Measurements from ENCODE around the gene ZNF785. TPM values are rescaled to one million over a fixed set of nuclear protein-coding genes. Genes with fewer than 3 reads are reported as not detected.
A peak's percentile ranks its signal among the peaks of the same experiment; 100 is the strongest.

The ZNF785 gene
- total RNA-seq, 2 experiments from 2014 or later = 9.2 to 10.8 TPM

- intact Hi-C loops (cut with DNase I, micrococcal nuclease) = loop anchor here in 1 of 2 experiments (5.0 kb wide), 2 partner anchors 91 to 94 kb away; partner anchors contain the start of genes FBRS and ITGAL
- Mint-ChIP-seq H3K27ac (peak overlapping the region; percentile 93), H3K4me1 (peaks cover 42% of the 10 kb centered on the region), H3K9me3 (ENCODE audit: low read depth) (no peaks in the 10 kb centered on the region), H3K36me3 (ENCODE audit: low read depth) (no peaks in the 10 kb centered on the region), H3K4me3 (no peak overlapping the region), H3K27me3 (no peaks in the 10 kb centered on the region)
- ChIA-PET POLR2A (interaction anchor here (0.6 to 0.7 kb wide), 2 partner anchors 8 to 29 kb away, joined by 5 read pairs; no protein-coding TSS in a partner anchor), CTCF (interaction anchor here (0.6 to 2.2 kb wide), 5 partner anchors 17 to 136 kb away, joined by 3 to 9 read pairs (median 5); partner anchors contain the start of genes DCTPP1, ZNF689 and ZNF747)
- no peak for ATAC-seq
- no peak for DNase-seq
These were observed 19.5 kb downstream of the ZNF785 start for GRCh38 chr16:30565984-30566383.

DNA sequence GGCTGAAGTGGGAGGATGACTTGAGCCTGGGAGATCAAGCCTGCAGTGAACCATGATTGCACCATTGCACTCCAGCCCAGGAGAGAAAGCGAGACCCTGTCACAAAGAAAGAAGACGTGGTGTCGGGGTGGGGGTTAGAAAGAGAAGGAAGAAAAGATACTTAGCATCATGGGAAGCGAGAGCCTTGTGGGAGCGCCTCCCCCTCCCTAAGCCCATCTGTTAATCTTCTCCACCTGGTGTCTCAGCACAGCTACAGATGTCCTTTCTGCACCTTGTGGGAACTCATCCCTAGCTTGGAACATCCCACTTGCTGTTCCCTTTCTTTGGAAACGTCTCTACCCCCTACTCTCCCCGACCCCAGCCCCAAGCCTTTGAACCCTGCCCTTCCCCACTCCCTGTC is 20.0 kb downstream of the ZNF785 start:
- no peak overlapping the region for H3K27ac Mint-ChIP-seq

GRCh38 chr16:30562021-30562420 is 23.5 kb downstream of the ZNF785 start:
- no peak for DNase-seq
- Mint-ChIP-seq H3K4me1 (peaks cover 30% of the 10 kb centered on the region), H3K9me3 (ENCODE audit: low read depth) (no peaks in the 10 kb centered on the region), H3K36me3 (ENCODE audit: low read depth) (no peaks in the 10 kb centered on the region), H3K27me3 (no peaks in the 10 kb centered on the region), H3K4me3 (peak overlapping the region; percentile 75), H3K27ac (no peak overlapping the region)
- intact Hi-C loops (cut with DNase I, micrococcal nuclease) = no loop called here
- ATAC-seq = no peak
- POLR2A ChIA-PET = interaction anchor here (1.2 kb wide), 1 partner anchor 132 kb away, joined by 4 read pairs; the partner anchor contains the start of gene DCTPP1
- CTCF ChIA-PET = interaction anchor here (0.6 to 1.0 kb wide), 6 partner anchors 26 to 380 kb away, joined by 3 to 6 read pairs (median 3); no protein-coding TSS in a partner anchor

More for the DNA sequence above, 20.0 kb downstream of the ZNF785 start:
- no peaks in the 10 kb centered on the region for H3K9me3 Mint-ChIP-seq (ENCODE audit: low read depth)
- CTCF ChIA-PET = interaction anchor here (0.6 to 2.2 kb wide), 6 partner anchors 18 to 136 kb away, joined by 3 to 9 read pairs (median 4); partner anchors contain the start of genes DCTPP1, ZNF689 and ZNF747
- peaks cover 41% of the 10 kb centered on the region for H3K4me1 Mint-ChIP-seq
- intact Hi-C loops (cut with DNase I, micrococcal nuclease) = loop anchor here in 1 of 2 experiments (5.0 kb wide), 2 partner anchors 92 to 93 kb away; partner anchors contain the start of genes FBRS and ITGAL
- POLR2A ChIA-PET = interaction anchor here (0.6 to 0.7 kb wide), 3 partner anchors 8 to 474 kb away, joined by 3 to 5 read pairs (median 5); partner anchors contain the start of gene TBX6
- H3K27me3 Mint-ChIP-seq = no peaks in the 10 kb centered on the region
- no peak for ATAC-seq
- no peak for DNase-seq
- H3K36me3 Mint-ChIP-seq (ENCODE audit: low read depth) = no peaks in the 10 kb centered on the region
- H3K4me3 Mint-ChIP-seq = no peak overlapping the region

GRCh38 chr16:30561089-30561816 is 24.2 kb downstream of the ZNF785 start:
- H3K27ac Mint-ChIP-seq = peak overlapping the region; percentile 83
- ATAC-seq (no peak), DNase-seq (peak; percentile 46)
- intact Hi-C loops (cut with DNase I, micrococcal nuclease) = no loop called here
- peaks cover 2% of the 10 kb centered on the region for H3K36me3 Mint-ChIP-seq (ENCODE audit: low read depth)
- ChIA-PET CTCF (interaction anchor here (0.6 to 1.0 kb wide), 4 partner anchors 25 to 132 kb away, joined by 3 to 6 read pairs (median 3); no protein-coding TSS in a partner anchor), POLR2A (interaction anchor here (1.2 to 1.3 kb wide), 2 partner anchors 26 to 131 kb away, joined by 4 to 6 read pairs; partner anchors contain the start of gene DCTPP1)
- peaks cover 26% of the 10 kb centered on the region for H3K4me1 Mint-ChIP-seq
- H3K9me3 Mint-ChIP-seq (ENCODE audit: low read depth) = no peaks in the 10 kb centered on the region
- H3K4me3 Mint-ChIP-seq = peak overlapping the region; percentile 75
- no peaks in the 10 kb centered on the region for H3K27me3 Mint-ChIP-seq

DNA sequence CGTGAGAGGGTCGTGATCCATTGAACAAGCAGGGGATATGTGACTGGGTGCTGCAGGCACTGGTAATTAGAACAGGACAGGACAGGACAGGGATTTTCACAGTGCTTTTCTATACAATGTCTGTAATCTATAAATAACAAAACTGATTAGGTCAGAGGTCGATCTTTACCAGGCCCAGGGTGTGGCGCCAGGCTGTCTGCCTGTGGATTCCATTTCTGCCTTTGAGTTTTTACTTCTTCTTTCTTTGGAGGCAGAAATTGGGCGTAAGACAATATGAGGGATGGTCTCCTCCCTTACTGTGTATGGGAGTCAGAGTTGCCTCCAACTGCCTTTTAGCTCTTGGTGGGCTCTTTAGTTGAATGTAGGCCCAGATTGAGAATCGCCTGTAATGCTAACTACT is 25.8 kb downstream of the ZNF785 start:
- H3K36me3 Mint-ChIP-seq (ENCODE audit: low read depth) = peaks cover 11% of the 10 kb centered on the region
- H3K9me3 Mint-ChIP-seq (ENCODE audit: low read depth) = no peaks in the 10 kb centered on the region
- no peaks in the 10 kb centered on the region for H3K27me3 Mint-ChIP-seq
- no peak for ATAC-seq
- DNase-seq = no peak
- H3K4me3 Mint-ChIP-seq = no peak overlapping the region
- POLR2A ChIA-PET = no interaction called here
- CTCF ChIA-PET = interaction anchor here (1.5 kb wide), 1 partner anchor 138 kb away, joined by 3 read pairs; no protein-coding TSS in a partner anchor
- H3K27ac Mint-ChIP-seq = no peak overlapping the region
- intact Hi-C loops (cut with DNase I, micrococcal nuclease) = loop anchor here (2.0 to 10.0 kb wide), 4 partner anchors 33 to 465 kb away; partner anchors contain the start of genes ITGAL (in 1 of the 2), SRCAP (in 1 of the 2), TBX6 (in 1 of the 2) and YPEL3 (in 1 of the 2)
- peaks cover 30% of the 10 kb centered on the region for H3K4me1 Mint-ChIP-seq

- intact Hi-C loops (cut with DNase I, micrococcal nuclease) = loop anchor here (1.0 to 10.0 kb wide), 20 partner anchors 8 to 464 kb away; partner anchors contain the start of genes DCTPP1 (in 1 of the 2), FBRS (in 1 of the 2), ITGAL (in 1 of the 2) and PRR14 (in 1 of the 2)
- CTCF ChIA-PET = interaction anchor here (0.8 to 3.1 kb wide), 12 partner anchors 8 to 141 kb away, joined by 3 to 22 read pairs (median 4); partner anchors contain the start of genes DCTPP1, ZNF688 and ZNF747
- POLR2A ChIA-PET = interaction anchor here (0.6 to 2.8 kb wide), 10 partner anchors 8 to 151 kb away, joined by 3 to 30 read pairs (median 6); partner anchors contain the start of genes DCTPP1, PRR14, ZNF688 and ZNF747
- Mint-ChIP-seq H3K4me3 (peak overlapping the region; percentile 85), H3K9me3 (ENCODE audit: low read depth) (no peaks in the 10 kb centered on the region), H3K27me3 (no peaks in the 10 kb centered on the region), H3K4me1 (peaks cover 36% of the 10 kb centered on the region), H3K36me3 (ENCODE audit: low read depth) (peaks cover 17% of the 10 kb centered on the region), H3K27ac (peak overlapping the region; percentile 94)
- DNase-seq (no peak), ATAC-seq (no peak)
These were observed 26.6 kb downstream of the ZNF785 start for GRCh38 chr16:30558789-30559377.

GRCh38 chr16:30557957-30558788 is 27.3 kb downstream of the ZNF785 start, which contains the start of gene ZNF764:
TSS of gene ZNF764 (minus strand) at chr16:30558374. CDS start at chr16:30558182, 192 bp downstream.
- ATAC-seq = peak; percentile 96

GRCh38 chr16:30557707-30557956 is 27.9 kb downstream of the ZNF785 start:
- Mint-ChIP-seq H3K4me3 (peak overlapping the region; percentile 85), H3K4me1 (peaks cover 49% of the 10 kb centered on the region), H3K27ac (peak overlapping the region; percentile 93), H3K27me3 (no peaks in the 10 kb centered on the region), H3K36me3 (ENCODE audit: low read depth) (peaks cover 28% of the 10 kb centered on the region), H3K9me3 (ENCODE audit: low read depth) (no peaks in the 10 kb centered on the region)
- ChIA-PET CTCF (interaction anchor here (1.2 to 3.1 kb wide), 7 partner anchors 10 to 187 kb away, joined by 3 to 22 read pairs (median 5); partner anchors contain the start of genes DCTPP1, ZNF688 and ZNF747), POLR2A (interaction anchor here (0.6 to 2.8 kb wide), 8 partner anchors 8 to 140 kb away, joined by 3 to 30 read pairs (median 6); partner anchors contain the start of genes ZNF688, ZNF747 and ZNF785)
- no peak for ATAC-seq
- intact Hi-C loops (cut with DNase I, micrococcal nuclease) = loop anchor here (5.0 to 10.0 kb wide), 2 partner anchors 140 to 463 kb away; partner anchors contain the start of genes SRCAP (in 1 of the 2), TBX6 (in 1 of the 2) and YPEL3 (in 1 of the 2)
- no peak for DNase-seq

More at GRCh38 chr16:30557957-30558788, 27.3 kb downstream of the ZNF785 start, which contains the start of gene ZNF764:
- no peaks in the 10 kb centered on the region for H3K27me3 Mint-ChIP-seq
- intact Hi-C loops (cut with DNase I, micrococcal nuclease) = loop anchor here (1.0 to 10.0 kb wide), 20 partner anchors 9 to 463 kb away; partner anchors contain the start of genes DCTPP1 (in 1 of the 2), FBRS (in 1 of the 2), ITGAL (in 1 of the 2) and PRR14 (in 1 of the 2)
- POLR2A ChIA-PET = interaction anchor here (0.6 to 2.8 kb wide), 12 partner anchors 8 to 151 kb away, joined by 3 to 30 read pairs (median 5); partner anchors contain the start of genes DCTPP1, PRR14, ZNF688 and ZNF747
- peak within 1 kb of the TSS; percentile 85 for H3K4me3 Mint-ChIP-seq
- peaks cover 44% of the 10 kb centered on the region for H3K4me1 Mint-ChIP-seq
- H3K36me3 Mint-ChIP-seq (ENCODE audit: low read depth) = peaks cover 23% of the 10 kb centered on the region
- H3K27ac Mint-ChIP-seq = peak within 1 kb of the TSS; percentile 94
- no peaks in the 10 kb centered on the region for H3K9me3 Mint-ChIP-seq (ENCODE audit: low read depth)
- CTCF ChIA-PET = interaction anchor here (0.7 to 3.1 kb wide), 15 partner anchors 9 to 187 kb away, joined by 3 to 22 read pairs (median 4); partner anchors contain the start of genes DCTPP1, ZNF688 and ZNF747
- DNase-seq = peak; percentile 99

DNA sequence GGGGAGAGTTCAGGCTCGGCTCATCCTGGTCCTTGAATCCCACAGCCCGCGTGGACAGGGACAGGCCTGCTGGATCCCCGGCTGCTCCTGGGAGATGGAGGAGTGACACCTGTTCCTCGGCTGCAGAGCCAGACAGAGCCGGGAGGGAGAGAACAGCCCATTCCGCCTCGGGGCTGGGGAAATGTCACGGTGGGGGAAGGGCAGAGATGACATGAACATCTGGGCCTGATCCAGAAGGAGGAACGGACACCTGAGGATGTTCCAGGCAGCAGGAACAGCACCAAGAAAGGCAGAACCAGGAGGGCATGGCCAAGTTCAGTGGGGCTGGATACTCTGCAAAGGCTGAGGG is 29.4 kb downstream of the ZNF785 start:
- H3K4me3 Mint-ChIP-seq = peak overlapping the region; percentile 85
- DNase-seq (no peak), ATAC-seq (no peak)
- peaks cover 33% of the 10 kb centered on the region for H3K36me3 Mint-ChIP-seq (ENCODE audit: low read depth)
- intact Hi-C loops (cut with DNase I, micrococcal nuclease) = loop anchor here (5.0 to 10.0 kb wide), 2 partner anchors 141 to 461 kb away; partner anchors contain the start of genes SRCAP (in 1 of the 2), TBX6 (in 1 of the 2) and YPEL3 (in 1 of the 2)
- H3K4me1 Mint-ChIP-seq = peaks cover 56% of the 10 kb centered on the region
- no peaks in the 10 kb centered on the region for H3K9me3 Mint-ChIP-seq (ENCODE audit: low read depth)
- ChIA-PET CTCF (interaction anchor here (2.9 to 3.1 kb wide), 2 partner anchors 21 to 126 kb away, joined by 14 to 22 read pairs; partner anchors contain the start of genes DCTPP1 and ZNF747), POLR2A (no interaction called here)
- H3K27ac Mint-ChIP-seq = peak overlapping the region; percentile 17
- no peaks in the 10 kb centered on the region for H3K27me3 Mint-ChIP-seq

Measured in activated CD4-positive, alpha-beta T cell treated with anti-CD3 and anti-CD28 coated beads for 36 hours (primary cell).